Ascending aorta (tissue), 2 donors: ENCODE data around the gene PACRG. TPM values are rescaled to one million over a fixed set of nuclear protein-coding genes. Genes with fewer than 3 reads are reported as not detected.

Experiments
- DNase-seq, 2 donors: peaks; one replicate each; pipeline ENCODE4 v3.0.0-alpha.2; 2019; ENCODE audit warnings: low spot score in 2 of 2
- H3K27ac ChIP-seq, 2 donors: fragments of 200-600 bp; sonication (generic); one replicate each; pipeline ENCODE4 v1.5.1; 2016 to 2017; ENCODE audit warnings: mild to moderate bottlenecking in 1 of 2
- H3K27me3 ChIP-seq: fragments of 200-600 bp; sonication (generic); one replicate; pipeline ENCODE4 v1.5.1; 2017
- H3K36me3 ChIP-seq, 2 donors: fragments of 200-600 bp; sonication (generic); one replicate each; pipeline ENCODE4 v1.5.1; 2016
- H3K4me1 ChIP-seq, 2 donors: fragments of 200-600 bp; sonication (generic); one replicate each; pipeline ENCODE4 v1.5.1; 2016 to 2017; ENCODE audit warnings: mild to moderate bottlenecking in 1 of 2
- H3K4me3 ChIP-seq, 2 donors: fragments of 200-600 bp; sonication (generic); one replicate each; pipeline ENCODE4 v1.5.1; 2016 to 2017; ENCODE audit warnings: mild to moderate bottlenecking in 1 of 2
- H3K9me3 ChIP-seq, 2 donors: fragments of 200-600 bp; sonication (generic); one replicate each; pipeline ENCODE4 v1.5.1; 2016
- CTCF ChIP-seq, 3 experiments: fragments of 200-600 bp in 2 of 3; fragments of 450-650 bp in 1 of 3; sonication (generic) in 2 of 3; IDR thresholded peaks; one replicate each; pipeline ENCODE4 v1.5.1; 2016 to 2019; ENCODE audit warnings: antibody characterized with exemption in 3 of 3, mild to moderate bottlenecking in 1 of 3, moderate library complexity in 1 of 3
- intact Hi-C: fragments of 100-400 bp; cut with DNase I; formaldehyde crosslinking; loops from one replicate; pipeline ENCODE4 v1.15.1; 2023
- total RNA-seq: library from RNA; depleted of rRNA; stranded (reverse); fragments of >200 nt; gene quantifications from one replicate; pipeline ENCODE4 v1.1.0, GENCODE V29; 2016

Gene PACRG
- total RNA-seq, 1 donor from 2014 or later: not detected

- no peak overlapping the region for H3K4me3 ChIP-seq
- no peak for TF ChIP-seq CTCF (IDR thresholded peaks at IDR 0.05)
- H3K4me1 ChIP-seq: no peaks in the 10 kb centered on the region
- intact Hi-C loops: no loop called here
- H3K9me3 ChIP-seq: no peaks in the 10 kb centered on the region
- H3K27me3 ChIP-seq: no peaks in the 10 kb centered on the region
- no peak for DNase-seq
- no peak overlapping the region for H3K27ac ChIP-seq
- H3K36me3 ChIP-seq: no peaks in the 10 kb centered on the region
Measured at GRCh38 chr6:162964488-162965140, 236.8 kb downstream of the PACRG start.

GRCh38 chr6:162965366-162965765, 237.6 kb downstream of the PACRG start:
- H3K27me3 ChIP-seq: no peaks in the 10 kb centered on the region
- DNase-seq: no peak
- H3K27ac ChIP-seq: no peak overlapping the region
- H3K4me3 ChIP-seq: no peak overlapping the region
- no peaks in the 10 kb centered on the region for H3K36me3 ChIP-seq
- no peaks in the 10 kb centered on the region for H3K4me1 ChIP-seq
- no peak for TF ChIP-seq CTCF (IDR thresholded peaks at IDR 0.05)
- intact Hi-C loops: no loop called here
- H3K9me3 ChIP-seq: no peaks in the 10 kb centered on the region

GRCh38 chr6:162970246-162970645, 242.5 kb downstream of the PACRG start:
- no peaks in the 10 kb centered on the region for H3K4me1 ChIP-seq
- no peak for DNase-seq
- intact Hi-C loops: no loop called here
- H3K27me3 ChIP-seq: no peaks in the 10 kb centered on the region
- H3K4me3 ChIP-seq: no peak overlapping the region
- no peak overlapping the region for H3K27ac ChIP-seq
- no peaks in the 10 kb centered on the region for H3K9me3 ChIP-seq
- no peaks in the 10 kb centered on the region for H3K36me3 ChIP-seq
- TF ChIP-seq CTCF (IDR thresholded peaks at IDR 0.05): no peak

GRCh38 chr6:162971356-162971755, 243.6 kb downstream of the PACRG start:
- no peak for DNase-seq
- H3K9me3 ChIP-seq: no peaks in the 10 kb centered on the region
- H3K27me3 ChIP-seq: no peaks in the 10 kb centered on the region
- no peaks in the 10 kb centered on the region for H3K36me3 ChIP-seq
- intact Hi-C loops: no loop called here
- TF ChIP-seq CTCF (IDR thresholded peaks at IDR 0.05): no peak
- H3K4me3 ChIP-seq: no peak overlapping the region
- H3K4me1 ChIP-seq: no peaks in the 10 kb centered on the region
- H3K27ac ChIP-seq: no peak overlapping the region

- Histone ChIP-seq H3K9me3 (no peaks in the 10 kb centered on the region), H3K36me3 (no peaks in the 10 kb centered on the region), H3K27me3 (no peaks in the 10 kb centered on the region), H3K4me3 (no peak overlapping the region), H3K4me1 (no peaks in the 10 kb centered on the region), H3K27ac (no peak overlapping the region)
- DNase-seq: no peak
- intact Hi-C loops: no loop called here
- TF ChIP-seq CTCF (IDR thresholded peaks at IDR 0.05): no peak
Measured at GRCh38 chr6:162973151-162973872, 245.5 kb downstream of the PACRG start.
